Neuron (in vitro differentiated cells): Measurements from ENCODE around the gene FAM184B.
"Not testable (repeated sequence)": the region's sequence is repeated elsewhere in the genome, so short reads cannot be mapped to it uniquely, and the experiment has no call there.

Experiments used
- H2AFZ ChIP-seq: one replicate; pipeline ENCODE4 v1.6.1; 2013; ENCODE audit warnings: low read depth, mild to moderate bottlenecking, inconsistent platforms, low read length, moderate library complexity
- H3K27me3 ChIP-seq: one replicate; pipeline ENCODE4 v1.6.1; 2013; ENCODE audit warnings: low read length; ENCODE audit not compliant: insufficient read depth
- H3K36me3 ChIP-seq: one replicate; pipeline ENCODE4 v1.6.1; 2013; ENCODE audit warnings: low read length; ENCODE audit not compliant: insufficient read depth
- H3K4me1 ChIP-seq: one replicate; pipeline ENCODE4 v1.6.1; 2013; ENCODE audit warnings: low read length; ENCODE audit not compliant: insufficient read depth
- H3K4me3 ChIP-seq: 2 replicates; pipeline ENCODE4 v1.5.1; 2013; ENCODE audit warnings: mild to moderate bottlenecking, low read length, moderate library complexity
- H3K9me3 ChIP-seq: one replicate; pipeline ENCODE4 v1.6.1; 2013; ENCODE audit warnings: low read length

Gene FAM184B

GRCh38 chr4:17723648-17724047, 57.8 kb downstream of the FAM184B start:
- H3K27me3 ChIP-seq, result no peaks in the 10 kb centered on the region
- H3K36me3 ChIP-seq, result no peaks in the 10 kb centered on the region
- H3K9me3 ChIP-seq, result peaks cover 4% of the 10 kb centered on the region
- H3K4me3 ChIP-seq, result no peak overlapping the region
- H2AFZ ChIP-seq, result no peak overlapping the region
- H3K4me1 ChIP-seq, result peaks cover 7% of the 10 kb centered on the region

GRCh38 chr4:17722356-17722700, 59.1 kb downstream of the FAM184B start:
- H3K36me3 ChIP-seq, result no peaks in the 10 kb centered on the region
- no peak overlapping the region for H3K4me3 ChIP-seq
- no peaks in the 10 kb centered on the region for H3K27me3 ChIP-seq
- no peak overlapping the region for H2AFZ ChIP-seq
- H3K4me1 ChIP-seq, result peaks cover 18% of the 10 kb centered on the region
- H3K9me3 ChIP-seq, result no peaks in the 10 kb centered on the region

GRCh38 chr4:17721496-17722355, 59.7 kb downstream of the FAM184B start:
- peaks cover 24% of the 10 kb centered on the region for H3K4me1 ChIP-seq
- no peaks in the 10 kb centered on the region for H3K27me3 ChIP-seq
- H3K4me3 ChIP-seq, result no peak overlapping the region
- no peaks in the 10 kb centered on the region for H3K9me3 ChIP-seq
- no peak overlapping the region for H2AFZ ChIP-seq
- no peaks in the 10 kb centered on the region for H3K36me3 ChIP-seq

- Histone ChIP-seq H3K9me3 (no peaks in the 10 kb centered on the region), H2AFZ (no peak overlapping the region), H3K4me3 (no peak overlapping the region), H3K27me3 (no peaks in the 10 kb centered on the region), H3K36me3 (no peaks in the 10 kb centered on the region), H3K4me1 (peaks cover 26% of the 10 kb centered on the region)
These were observed 62.3 kb downstream of the FAM184B start for GRCh38 chr4:17719106-17719505.

GRCh38 chr4:17718471-17718870, 63.0 kb downstream of the FAM184B start:
- no peaks in the 10 kb centered on the region for H3K9me3 ChIP-seq
- H3K36me3 ChIP-seq, result no peaks in the 10 kb centered on the region
- peaks cover 26% of the 10 kb centered on the region for H3K4me1 ChIP-seq
- no peak overlapping the region for H3K4me3 ChIP-seq
- no peak overlapping the region for H2AFZ ChIP-seq
- no peaks in the 10 kb centered on the region for H3K27me3 ChIP-seq

GRCh38 chr4:17717301-17717700, 64.1 kb downstream of the FAM184B start:
- H3K9me3 ChIP-seq, result no peaks in the 10 kb centered on the region
- no peak overlapping the region for H3K4me3 ChIP-seq
- no peaks in the 10 kb centered on the region for H3K36me3 ChIP-seq
- no peaks in the 10 kb centered on the region for H3K27me3 ChIP-seq
- H2AFZ ChIP-seq, result no peak overlapping the region
- peaks cover 23% of the 10 kb centered on the region for H3K4me1 ChIP-seq

- H3K27me3 ChIP-seq, result no peaks in the 10 kb centered on the region
- H3K36me3 ChIP-seq, result no peaks in the 10 kb centered on the region
- peaks cover 19% of the 10 kb centered on the region for H3K4me1 ChIP-seq
- H3K9me3 ChIP-seq, result no peaks in the 10 kb centered on the region
- no peak overlapping the region for H3K4me3 ChIP-seq
- no peak overlapping the region for H2AFZ ChIP-seq
These were observed 65.9 kb downstream of the FAM184B start for GRCh38 chr4:17715511-17715910.

GRCh38 chr4:17713779-17714178, 67.6 kb downstream of the FAM184B start:
- no peak overlapping the region for H2AFZ ChIP-seq
- peaks cover 19% of the 10 kb centered on the region for H3K4me1 ChIP-seq

GRCh38 chr4:17712166-17712565, 69.3 kb downstream of the FAM184B start:
- peaks cover 7% of the 10 kb centered on the region for H3K4me1 ChIP-seq

More at GRCh38 chr4:17713779-17714178, 67.6 kb downstream of the FAM184B start:
- Histone ChIP-seq H3K4me3 (no peak overlapping the region), H3K9me3 (no peaks in the 10 kb centered on the region), H3K27me3 (no peaks in the 10 kb centered on the region), H3K36me3 (no peaks in the 10 kb centered on the region)

GRCh38 chr4:17711206-17711605, 70.2 kb downstream of the FAM184B start:
- not testable (repeated sequence) for H3K9me3 ChIP-seq, H3K4me3 ChIP-seq, H3K4me1 ChIP-seq, H2AFZ ChIP-seq, H3K36me3 ChIP-seq, H3K27me3 ChIP-seq

More at GRCh38 chr4:17712166-17712565, 69.3 kb downstream of the FAM184B start:
- no peak overlapping the region for H3K4me3 ChIP-seq
- no peaks in the 10 kb centered on the region for H3K36me3 ChIP-seq
- H3K9me3 ChIP-seq, result no peaks in the 10 kb centered on the region
- no peak overlapping the region for H2AFZ ChIP-seq
- no peaks in the 10 kb centered on the region for H3K27me3 ChIP-seq

- Histone ChIP-seq H3K36me3 (no peaks in the 10 kb centered on the region), H3K4me3 (no peak overlapping the region), H3K9me3 (no peaks in the 10 kb centered on the region), H3K4me1 (no peaks in the 10 kb centered on the region), H3K27me3 (no peaks in the 10 kb centered on the region), H2AFZ (no peak overlapping the region)
These were observed 71.7 kb downstream of the FAM184B start for GRCh38 chr4:17709763-17710068.

GRCh38 chr4:17708992-17709762, 72.2 kb downstream of the FAM184B start:
- Histone ChIP-seq H2AFZ (no peak overlapping the region), H3K27me3 (no peaks in the 10 kb centered on the region), H3K9me3 (no peaks in the 10 kb centered on the region), H3K36me3 (no peaks in the 10 kb centered on the region), H3K4me3 (no peak overlapping the region), H3K4me1 (no peaks in the 10 kb centered on the region)

GRCh38 chr4:17707671-17708070, 73.8 kb downstream of the FAM184B start:
- Histone ChIP-seq H3K4me3 (no peak overlapping the region), H3K36me3 (no peaks in the 10 kb centered on the region), H2AFZ (no peak overlapping the region), H3K27me3 (no peaks in the 10 kb centered on the region), H3K9me3 (no peaks in the 10 kb centered on the region), H3K4me1 (peaks cover 5% of the 10 kb centered on the region)
